MG63 (cell line): Measurements from ENCODE around the gene LGALSL. TPM values are rescaled to one million over a fixed set of nuclear protein-coding genes. Genes with fewer than 3 reads are reported as not detected.
A peak's percentile ranks its signal among the peaks of the same experiment; 100 is the strongest.

Experiments
- DNase-seq: peaks from one replicate; pipeline ENCODE4 v3.0.0-alpha.2; 2020
- H3K27me3 ChIP-seq: fragments of 250-450 bp; sonication (Bioruptor Pico); 2 replicates; pipeline ENCODE4 v1.5.1; 2020; ENCODE audit warnings: mild to moderate bottlenecking, moderate library complexity
- H3K36me3 ChIP-seq: fragments of 250-450 bp; sonication (Bioruptor Pico); 2 replicates; pipeline ENCODE4 v1.5.1; 2020; ENCODE audit warnings: mild to moderate bottlenecking, moderate library complexity
- H3K4me3 ChIP-seq: fragments of 250-450 bp; sonication (Bioruptor Pico); 2 replicates; pipeline ENCODE4 v1.5.1; 2020; ENCODE audit warnings: mild to moderate bottlenecking, moderate library complexity
- H3K9me3 ChIP-seq: fragments of 250-450 bp; sonication (Bioruptor Pico); 2 replicates; pipeline ENCODE4 v1.5.1; 2020; ENCODE audit warnings: mild to moderate bottlenecking, moderate library complexity
- total RNA-seq: library from RNA; depleted of rRNA; stranded (reverse); fragments of >200 nt; shearing (Covaris generic); gene quantifications from 2 replicates; pipeline ENCODE4 v1.2.3, GENCODE V29; 2014; ENCODE audit warnings: low replicate concordance

Gene LGALSL
- total RNA-seq, 1 experiment from 2014 or later: 4.5 TPM

DNA sequence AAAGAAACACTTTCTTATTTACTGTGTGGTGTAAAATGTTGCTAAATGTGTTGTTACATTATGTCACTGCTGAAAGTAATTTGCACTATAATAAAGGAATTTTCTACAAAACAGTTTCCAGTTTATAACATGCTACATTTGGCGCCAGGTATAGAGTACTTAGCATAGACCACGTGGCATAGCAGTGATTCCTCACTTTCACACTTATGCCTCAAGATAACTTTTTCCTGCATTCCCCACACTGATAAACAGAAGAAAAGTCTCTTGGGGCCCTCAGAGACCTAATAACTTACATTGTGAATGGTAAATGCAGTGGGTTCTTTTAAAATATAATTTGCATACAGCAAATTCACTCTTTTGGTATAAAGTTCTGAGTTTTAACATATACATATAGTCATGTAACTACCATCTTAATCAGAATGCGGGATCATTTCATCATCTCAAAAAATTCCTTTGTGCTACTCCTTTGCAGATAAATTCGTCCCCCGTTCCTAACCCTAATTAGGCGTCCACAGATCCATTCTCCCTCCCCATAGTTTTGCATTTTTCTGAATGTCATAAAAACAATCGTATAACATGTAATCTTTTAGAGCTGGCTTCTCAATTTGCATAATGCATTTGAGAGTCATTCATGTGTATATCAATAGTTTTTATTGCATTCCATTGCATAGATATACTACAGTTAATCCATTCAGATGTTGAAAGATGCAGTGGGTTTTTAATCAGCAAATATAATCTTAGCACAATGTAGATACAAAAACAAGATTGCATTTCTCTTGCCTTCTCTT is 7.5 kb downstream of the LGALSL start:
- Histone ChIP-seq H3K4me3 (no peak overlapping the region), H3K9me3 (no peaks in the 10 kb centered on the region), H3K36me3 (peaks cover 2% of the 10 kb centered on the region; the same call in 1 of the 2 replicates), H3K27me3 (no peaks in the 10 kb centered on the region)
- no peak for DNase-seq

DNA sequence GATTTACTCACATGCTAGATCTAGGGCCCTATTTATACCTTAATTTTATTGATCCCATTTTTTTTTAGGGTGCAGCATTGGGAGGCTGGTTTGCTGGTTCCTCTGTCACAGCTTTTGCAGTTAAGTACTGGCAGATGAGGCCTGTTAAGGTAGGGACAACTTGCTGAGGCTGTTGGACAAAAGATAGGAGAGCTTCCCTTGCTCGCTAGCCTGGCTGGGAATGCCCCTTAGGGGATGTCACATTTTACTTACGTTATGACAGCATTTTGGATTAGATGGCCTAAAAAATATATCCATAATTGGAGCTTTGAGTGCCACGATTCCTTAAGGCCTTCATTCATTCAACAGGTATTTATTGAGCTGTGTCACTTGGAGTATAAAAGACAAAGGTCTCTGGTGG is 8.2 kb downstream of the LGALSL start:
- H3K36me3 ChIP-seq: no peaks in the 10 kb centered on the region
- H3K4me3 ChIP-seq: no peak overlapping the region
- H3K9me3 ChIP-seq: no peaks in the 10 kb centered on the region
- no peaks in the 10 kb centered on the region for H3K27me3 ChIP-seq
- no peak for DNase-seq

GRCh38 chr2:64462940-64463700 is 9.2 kb downstream of the LGALSL start:
- Histone ChIP-seq H3K27me3 (no peaks in the 10 kb centered on the region), H3K36me3 (no peaks in the 10 kb centered on the region), H3K4me3 (no peak overlapping the region), H3K9me3 (no peaks in the 10 kb centered on the region)
- DNase-seq: no peak

- Histone ChIP-seq H3K36me3 (no peaks in the 10 kb centered on the region), H3K27me3 (no peaks in the 10 kb centered on the region), H3K9me3 (no peaks in the 10 kb centered on the region), H3K4me3 (no peak overlapping the region)
- DNase-seq: peak; percentile 76
Measured at GRCh38 chr2:64463781-64464180, 9.8 kb downstream of the LGALSL start.

DNA sequence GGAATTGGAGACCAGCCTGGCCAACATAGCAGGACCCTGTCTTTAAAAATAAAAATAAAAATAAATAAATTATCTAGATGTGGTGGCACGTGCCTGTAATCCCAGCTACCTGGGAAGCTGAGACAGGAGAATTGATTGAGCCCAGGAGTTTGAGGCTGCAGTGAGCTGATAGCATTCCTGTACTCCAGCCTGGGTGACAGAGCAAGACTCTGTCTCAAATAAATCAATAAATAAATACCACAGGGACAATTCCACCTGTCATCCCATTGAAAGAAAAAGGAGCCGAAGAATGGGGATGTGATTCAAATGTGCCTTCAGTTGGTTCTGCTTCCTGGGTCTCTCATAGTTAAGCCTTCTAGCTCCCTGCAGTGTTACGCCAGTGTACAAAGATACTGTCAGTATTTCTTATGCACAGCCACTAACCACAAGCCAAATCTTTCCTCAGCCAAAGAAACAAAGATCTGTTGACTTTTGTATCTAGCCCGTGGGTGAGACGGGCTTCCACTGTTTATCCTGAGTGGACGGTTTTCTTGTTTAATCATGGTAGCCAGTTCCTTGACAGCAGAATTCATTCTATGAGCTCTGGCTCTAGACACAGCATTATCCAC is 12.6 kb downstream of the LGALSL start:
- no peak for DNase-seq
- H3K4me3 ChIP-seq: no peak overlapping the region
- no peaks in the 10 kb centered on the region for H3K36me3 ChIP-seq
- H3K27me3 ChIP-seq: no peaks in the 10 kb centered on the region
- no peaks in the 10 kb centered on the region for H3K9me3 ChIP-seq

DNA sequence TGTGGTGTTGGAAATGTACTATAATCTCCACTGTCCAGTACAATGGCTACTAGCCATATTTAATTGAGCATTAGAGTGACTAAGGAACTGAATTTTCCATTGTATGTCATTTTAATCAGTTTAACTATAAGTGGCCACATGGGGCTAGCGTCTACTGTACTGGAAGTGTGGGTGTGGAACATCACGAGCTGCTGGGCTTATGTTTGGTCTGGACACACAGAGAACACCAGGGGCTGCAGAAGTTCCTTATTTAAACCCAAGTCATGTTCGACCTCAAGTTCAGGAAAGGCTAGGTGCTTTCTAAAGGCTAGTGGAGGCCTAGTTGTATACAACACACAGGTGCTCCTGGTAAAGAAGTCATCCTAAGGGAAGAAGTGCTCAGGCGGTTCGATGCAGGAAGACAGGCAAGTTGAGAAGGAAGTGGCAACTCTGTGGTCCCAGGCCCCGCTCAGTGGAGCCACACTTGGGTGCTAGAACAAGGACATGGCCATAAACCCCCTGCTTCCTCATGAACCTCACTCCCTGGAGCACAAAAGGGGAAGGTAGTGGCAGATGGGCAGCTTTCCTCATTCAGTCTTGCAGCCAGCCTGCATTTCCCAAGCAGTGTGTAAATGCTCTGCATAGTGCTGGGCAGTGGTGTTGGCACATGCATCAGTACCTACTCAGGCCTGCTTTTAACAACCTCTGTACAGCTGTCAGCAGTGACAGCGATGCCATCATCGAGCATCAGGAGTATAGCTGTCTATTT is 13.3 kb downstream of the LGALSL start:
- Histone ChIP-seq H3K9me3 (no peaks in the 10 kb centered on the region), H3K36me3 (no peaks in the 10 kb centered on the region), H3K27me3 (no peaks in the 10 kb centered on the region), H3K4me3 (no peak overlapping the region)
- DNase-seq: no peak

- no peak for DNase-seq
- Histone ChIP-seq H3K27me3 (no peaks in the 10 kb centered on the region), H3K36me3 (no peaks in the 10 kb centered on the region), H3K4me3 (no peak overlapping the region), H3K9me3 (no peaks in the 10 kb centered on the region)
Measured at GRCh38 chr2:64469261-64469660, 15.3 kb downstream of the LGALSL start.

DNA sequence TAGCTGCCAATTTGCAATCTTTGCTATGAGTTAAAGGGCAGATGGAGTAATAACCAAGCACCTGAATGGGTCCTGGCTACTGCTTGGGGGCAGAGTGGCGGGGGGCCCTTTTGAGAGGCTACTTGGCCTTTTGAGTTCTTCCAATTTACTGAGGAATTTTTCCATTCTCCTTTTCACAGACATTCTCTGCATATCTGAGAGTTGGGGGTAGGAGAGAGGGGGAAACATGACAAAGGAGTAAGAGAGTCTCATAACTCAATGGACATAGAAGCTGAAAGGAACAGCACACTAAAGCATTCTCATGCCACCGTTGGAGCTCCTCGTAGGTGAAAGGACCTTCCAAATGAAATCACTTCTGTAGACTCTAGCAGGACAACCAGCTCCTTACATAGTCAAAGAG is 16.1 kb downstream of the LGALSL start:
- H3K4me3 ChIP-seq: no peak overlapping the region
- no peaks in the 10 kb centered on the region for H3K36me3 ChIP-seq
- H3K9me3 ChIP-seq: no peaks in the 10 kb centered on the region
- no peaks in the 10 kb centered on the region for H3K27me3 ChIP-seq
- DNase-seq: no peak

- no peak for DNase-seq
- no peaks in the 10 kb centered on the region for H3K27me3 ChIP-seq
- H3K9me3 ChIP-seq: no peaks in the 10 kb centered on the region
- no peak overlapping the region for H3K4me3 ChIP-seq
- H3K36me3 ChIP-seq: no peaks in the 10 kb centered on the region
Measured at GRCh38 chr2:64470766-64471295, 16.9 kb downstream of the LGALSL start.

DNA sequence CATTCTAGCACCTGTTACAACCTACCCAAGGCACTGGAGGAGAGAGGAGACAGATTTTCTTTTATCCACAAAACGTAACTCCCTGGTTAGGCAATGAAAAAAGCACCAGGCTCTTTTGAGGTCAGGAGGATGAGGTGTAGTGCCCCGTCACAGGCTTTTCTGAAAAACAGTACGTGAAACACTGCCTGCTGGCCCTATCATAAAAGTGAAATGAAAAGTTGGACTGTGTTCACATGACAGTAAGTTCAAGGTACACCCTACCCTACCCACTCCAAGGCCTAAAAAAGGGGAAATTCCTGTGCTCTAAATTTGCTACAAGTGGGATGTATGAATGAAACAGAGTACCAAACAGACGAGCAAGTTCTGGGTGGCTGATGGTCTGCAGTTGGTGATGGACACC is 17.6 kb downstream of the LGALSL start:
- Histone ChIP-seq H3K27me3 (no peaks in the 10 kb centered on the region), H3K9me3 (no peaks in the 10 kb centered on the region)

DNA sequence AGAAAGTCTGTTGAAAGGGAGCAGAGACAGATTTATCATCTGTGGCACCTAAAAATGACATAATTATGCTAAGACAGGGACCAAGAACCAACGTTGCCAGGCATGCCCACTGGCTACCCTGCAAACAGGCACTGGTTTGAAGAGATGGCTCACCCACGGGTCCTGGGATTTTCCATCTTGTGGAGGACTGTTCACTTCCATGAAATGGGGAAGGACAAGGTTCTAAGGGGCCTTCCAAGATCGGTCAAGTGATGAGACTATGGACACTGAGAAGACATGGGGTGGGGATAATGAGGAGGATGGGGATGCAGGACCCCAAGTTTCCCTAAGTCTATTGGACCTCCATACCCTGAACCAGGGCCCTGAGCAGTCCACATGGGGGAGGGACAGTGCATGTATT is 18.9 kb downstream of the LGALSL start:
- H3K9me3 ChIP-seq: no peaks in the 10 kb centered on the region
- no peaks in the 10 kb centered on the region for H3K36me3 ChIP-seq
- no peaks in the 10 kb centered on the region for H3K27me3 ChIP-seq
- H3K4me3 ChIP-seq: no peak overlapping the region
- DNase-seq: no peak

More for the DNA sequence above, 17.6 kb downstream of the LGALSL start:
- no peak overlapping the region for H3K4me3 ChIP-seq
- DNase-seq: no peak
- H3K36me3 ChIP-seq: no peaks in the 10 kb centered on the region

GRCh38 chr2:64474121-64474571 is 20.2 kb downstream of the LGALSL start:
- H3K36me3 ChIP-seq: no peaks in the 10 kb centered on the region
- no peak for DNase-seq
- no peaks in the 10 kb centered on the region for H3K27me3 ChIP-seq
- no peak overlapping the region for H3K4me3 ChIP-seq
- H3K9me3 ChIP-seq: no peaks in the 10 kb centered on the region

- Histone ChIP-seq H3K27me3 (no peaks in the 10 kb centered on the region), H3K4me3 (no peak overlapping the region)
- no peak for DNase-seq
Measured at GRCh38 chr2:64474636-64475035, 20.7 kb downstream of the LGALSL start.

DNA sequence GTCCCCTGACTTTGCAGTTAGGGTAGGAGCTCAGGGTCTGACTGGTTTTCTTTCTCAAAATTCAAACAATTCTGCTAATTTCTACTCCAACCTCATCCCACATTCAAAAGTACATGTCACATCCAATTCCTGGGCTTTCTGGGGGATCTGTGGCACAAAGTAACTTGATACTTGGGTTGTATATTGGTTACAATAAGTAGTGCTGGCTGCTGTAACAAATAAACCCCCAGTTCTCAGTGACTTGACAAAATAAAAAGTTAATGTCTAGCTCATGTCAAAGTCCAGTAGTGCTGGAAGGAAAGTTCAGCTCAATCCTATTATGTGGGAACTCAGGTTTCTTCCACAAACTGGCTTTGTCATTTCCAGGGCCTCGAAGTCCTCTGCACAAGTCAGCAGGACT is 23.1 kb downstream of the LGALSL start:
- no peak for DNase-seq
- Histone ChIP-seq H3K36me3 (no peaks in the 10 kb centered on the region), H3K9me3 (no peaks in the 10 kb centered on the region), H3K27me3 (no peaks in the 10 kb centered on the region), H3K4me3 (no peak overlapping the region)

More at GRCh38 chr2:64474636-64475035, 20.7 kb downstream of the LGALSL start:
- Histone ChIP-seq H3K36me3 (no peaks in the 10 kb centered on the region), H3K9me3 (no peaks in the 10 kb centered on the region)

DNA sequence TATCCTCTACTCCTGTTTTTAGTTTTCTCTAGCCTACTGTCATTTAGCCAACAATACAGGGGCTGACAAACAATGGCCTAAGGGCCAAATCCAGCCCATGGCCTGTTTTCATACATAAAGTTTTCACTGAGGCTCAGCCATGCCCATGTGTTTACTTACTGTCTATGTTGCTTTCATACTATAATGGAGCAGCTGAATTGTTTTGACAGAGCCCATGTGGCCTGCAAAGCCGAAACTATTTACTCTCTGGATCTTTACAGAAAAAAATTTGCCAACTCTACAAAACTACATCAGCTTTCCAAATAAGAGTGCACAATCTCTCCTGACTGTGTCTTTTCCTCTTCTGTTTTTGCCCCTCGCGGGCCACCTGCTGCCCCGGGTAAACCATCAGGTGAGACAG is 24.0 kb downstream of the LGALSL start:
- H3K9me3 ChIP-seq: no peaks in the 10 kb centered on the region
- H3K4me3 ChIP-seq: no peak overlapping the region
- no peak for DNase-seq
- H3K36me3 ChIP-seq: no peaks in the 10 kb centered on the region
- H3K27me3 ChIP-seq: no peaks in the 10 kb centered on the region

- Histone ChIP-seq H3K9me3 (no peaks in the 10 kb centered on the region), H3K36me3 (no peaks in the 10 kb centered on the region), H3K27me3 (no peaks in the 10 kb centered on the region), H3K4me3 (no peak overlapping the region)
- no peak for DNase-seq
Measured at GRCh38 chr2:64478502-64479230, 24.7 kb downstream of the LGALSL start.
